Subcutaneous abdominal adipose tissue (tissue), 5 donors: ENCODE measurements around the gene PDE7B.

ENCODE experiments used
- H3K27ac ChIP-seq: one replicate; pipeline ENCODE4 v1.7.0; 2013; ENCODE audit warnings: low read depth, mild to moderate bottlenecking, inconsistent platforms, low read length, moderate library complexity
- H3K27me3 ChIP-seq, 5 donors: one replicate each; pipeline ENCODE4 v1.7.0; 2013; ENCODE audit warnings: low read length in 5 of 5, inconsistent platforms in 1 of 5; ENCODE audit not compliant: control insufficient read depth in 5 of 5, insufficient read depth in 4 of 5
- H3K36me3 ChIP-seq, 5 donors: one replicate each; pipeline ENCODE4 v1.7.0; 2013; ENCODE audit warnings: low read length in 5 of 5; ENCODE audit not compliant: control insufficient read depth in 5 of 5, insufficient read depth in 5 of 5
- H3K4me1 ChIP-seq, 5 donors: one replicate each; pipeline ENCODE4 v1.7.0; 2013; ENCODE audit warnings: low read length in 5 of 5, mild to moderate bottlenecking in 3 of 5, moderate library complexity in 1 of 5; ENCODE audit not compliant: control insufficient read depth in 5 of 5, insufficient read depth in 5 of 5
- H3K4me3 ChIP-seq, 5 donors: one replicate each; pipeline ENCODE4 v1.7.0; 2013; ENCODE audit warnings: low read length in 5 of 5, low read depth in 1 of 5
- H3K9ac ChIP-seq, 5 donors: one replicate each; pipeline ENCODE4 v1.7.0; 2013; ENCODE audit warnings: low read length in 5 of 5, mild to moderate bottlenecking in 4 of 5, moderate library complexity in 3 of 5
- H3K9me3 ChIP-seq, 5 donors: one replicate each; pipeline ENCODE4 v1.7.0; 2013; ENCODE audit warnings: low read length in 5 of 5; ENCODE audit not compliant: control insufficient read depth in 5 of 5
- donor health status: healthy.
- donor health status: healthy.
- donor health status: healthy.
- donor health status: healthy.
- donor health status: healthy.

The PDE7B gene

GRCh38 chr6:136084403-136084802 is 232.9 kb downstream of the PDE7B start:
- Histone ChIP-seq H3K27me3 (no peaks in the 10 kb centered on the region), H3K9me3 (no peaks in the 10 kb centered on the region), H3K4me1 (no peaks in the 10 kb centered on the region), H3K36me3 (no peaks in the 10 kb centered on the region), H3K27ac (no peak overlapping the region), H3K4me3 (no peak overlapping the region), H3K9ac (no peak overlapping the region)

- Histone ChIP-seq H3K9me3 (no peaks in the 10 kb centered on the region), H3K27me3 (no peaks in the 10 kb centered on the region), H3K9ac (no peak overlapping the region), H3K4me3 (no peak overlapping the region), H3K36me3 (no peaks in the 10 kb centered on the region), H3K27ac (no peak overlapping the region), H3K4me1 (no peaks in the 10 kb centered on the region)
These were observed 234.0 kb downstream of the PDE7B start for GRCh38 chr6:136085370-136086115.

- Histone ChIP-seq H3K4me3 (no peak overlapping the region), H3K4me1 (no peaks in the 10 kb centered on the region), H3K27ac (no peak overlapping the region), H3K36me3 (no peaks in the 10 kb centered on the region), H3K9ac (no peak overlapping the region), H3K27me3 (no peaks in the 10 kb centered on the region), H3K9me3 (no peaks in the 10 kb centered on the region)
These were observed 235.2 kb downstream of the PDE7B start for GRCh38 chr6:136086686-136087085.

- Histone ChIP-seq H3K9me3 (no peaks in the 10 kb centered on the region), H3K36me3 (no peaks in the 10 kb centered on the region), H3K27me3 (no peaks in the 10 kb centered on the region), H3K27ac (no peak overlapping the region), H3K4me3 (no peak overlapping the region), H3K4me1 (no peaks in the 10 kb centered on the region), H3K9ac (no peak overlapping the region)
These were observed 236.5 kb downstream of the PDE7B start for GRCh38 chr6:136087986-136088385.

- Histone ChIP-seq H3K9ac (no peak overlapping the region), H3K36me3 (no peaks in the 10 kb centered on the region), H3K27me3 (no peaks in the 10 kb centered on the region), H3K27ac (no peak overlapping the region), H3K4me1 (no peaks in the 10 kb centered on the region), H3K4me3 (no peak overlapping the region), H3K9me3 (no peaks in the 10 kb centered on the region)
These were observed 237.2 kb downstream of the PDE7B start for GRCh38 chr6:136088693-136089092.

GRCh38 chr6:136089876-136090275 is 238.4 kb downstream of the PDE7B start:
- no peaks in the 10 kb centered on the region for H3K27me3 ChIP-seq
- no peak overlapping the region for H3K9ac ChIP-seq
- peaks cover 0 to 2% (median 0%) of the 10 kb centered on the region in 5 donors for H3K9me3 ChIP-seq
- H3K4me1 ChIP-seq: no peaks in the 10 kb centered on the region
- no peaks in the 10 kb centered on the region for H3K36me3 ChIP-seq
- H3K27ac ChIP-seq: no peak overlapping the region
- H3K4me3 ChIP-seq: no peak overlapping the region

GRCh38 chr6:136090929-136091328 is 239.4 kb downstream of the PDE7B start:
- peaks cover 2 to 7% (median 4%) of the 10 kb centered on the region in 5 donors for H3K4me1 ChIP-seq
- no peaks in the 10 kb centered on the region for H3K36me3 ChIP-seq
- no peak overlapping the region for H3K27ac ChIP-seq

GRCh38 chr6:136092897-136093296 is 241.4 kb downstream of the PDE7B start:
- no peak overlapping the region for H3K9ac ChIP-seq
- no peaks in the 10 kb centered on the region for H3K36me3 ChIP-seq

More at GRCh38 chr6:136090929-136091328, 239.4 kb downstream of the PDE7B start:
- no peaks in the 10 kb centered on the region for H3K27me3 ChIP-seq
- no peak overlapping the region for H3K9ac ChIP-seq
- H3K9me3 ChIP-seq: peaks cover 0 to 2% (median 0%) of the 10 kb centered on the region in 5 donors
- H3K4me3 ChIP-seq: no peak overlapping the region

GRCh38 chr6:136093835-136094234 is 242.3 kb downstream of the PDE7B start:
- H3K27me3 ChIP-seq: no peaks in the 10 kb centered on the region
- no peak overlapping the region for H3K27ac ChIP-seq
- H3K4me1 ChIP-seq: peaks cover 2 to 19% (median 8%) of the 10 kb centered on the region in 5 donors
- no peak overlapping the region for H3K9ac ChIP-seq
- H3K36me3 ChIP-seq: no peaks in the 10 kb centered on the region
- H3K9me3 ChIP-seq: peaks cover 0 to 2% (median 0%) of the 10 kb centered on the region in 5 donors
- no peak overlapping the region for H3K4me3 ChIP-seq

More at GRCh38 chr6:136092897-136093296, 241.4 kb downstream of the PDE7B start:
- H3K9me3 ChIP-seq: peaks cover 0 to 2% (median 0%) of the 10 kb centered on the region in 5 donors
- H3K27me3 ChIP-seq: no peaks in the 10 kb centered on the region
- H3K4me3 ChIP-seq: no peak overlapping the region
- H3K4me1 ChIP-seq: peaks cover 2 to 19% (median 8%) of the 10 kb centered on the region in 5 donors
- H3K27ac ChIP-seq: no peak overlapping the region

- H3K4me1 ChIP-seq: peaks cover 2 to 19% (median 8%) of the 10 kb centered on the region in 5 donors
- H3K27me3 ChIP-seq: no peaks in the 10 kb centered on the region
- no peak overlapping the region for H3K4me3 ChIP-seq
- no peak overlapping the region for H3K9ac ChIP-seq
- no peaks in the 10 kb centered on the region for H3K36me3 ChIP-seq
- no peak overlapping the region for H3K27ac ChIP-seq
- H3K9me3 ChIP-seq: peaks cover 0 to 2% (median 0%) of the 10 kb centered on the region in 5 donors
These were observed 243.3 kb downstream of the PDE7B start for GRCh38 chr6:136094812-136095211.
